HepG2 (cell line): ENCODE data around the gene DUSP15.

Experiments used
- BRCA1 ChIP-seq: sonication (generic); formaldehyde crosslinking; IDR thresholded peaks from 2 replicates; pipeline ENCODE4 v1.4.0; 2020; ENCODE audit warnings: missing genetic modification reagents
- HOXA7 ChIP-seq: sonication (generic); formaldehyde crosslinking; IDR thresholded peaks from 2 replicates; pipeline ENCODE4 v1.8.1; 2022; ENCODE audit warnings: mild to moderate bottlenecking, missing genetic modification reagents, moderate library complexity
- ZFP36 ChIP-seq: fragments of 150-350 bp; IDR thresholded peaks from 2 replicates; pipeline ENCODE4 v1.6.1; 2018; ENCODE audit warnings: borderline replicate concordance, low read length, low read depth; ENCODE audit not compliant: partially characterized antibody
- ZNF335 ChIP-seq: sonication (generic); formaldehyde crosslinking; IDR thresholded peaks from 2 replicates; pipeline ENCODE4 v1.4.0; 2020; ENCODE audit warnings: missing genetic modification reagents

- TF ChIP-seq ZFP36 (no peak), BRCA1 (CRISPR knock-in tag) (no peak), HOXA7 (CRISPR knock-in tag) (no peak), ZNF335 (CRISPR knock-in tag) (no peak)
Observed at GRCh38 chr20:31821427-31821826, 48.9 kb downstream of the DUSP15 start.
